HG03571 (cell line): ENCODE results near the gene DPP7.
A peak's percentile ranks its signal among the peaks of the same experiment; 100 is the strongest.

Experiments
- ATAC-seq: cut with Tn5 transposase; IDR thresholded peaks from one replicate; pipeline ENCODE4 v1.9.1; 2021; ENCODE audit not compliant: unreplicated experiment

Gene DPP7

GRCh38 chr9:137095664-137096517, 18.6 kb downstream of the DPP7 start:
- peak; percentile 54 for ATAC-seq

- no peak for ATAC-seq
These were observed 25.1 kb downstream of the DPP7 start for GRCh38 chr9:137089232-137089947.

- ATAC-seq, result no peak
These were observed 26.4 kb downstream of the DPP7 start for GRCh38 chr9:137088121-137088520.

GRCh38 chr9:137087409-137087925, 27.1 kb downstream of the DPP7 start:
- ATAC-seq, result peak; percentile 2

GRCh38 chr9:137086531-137087408, 27.8 kb downstream of the DPP7 start, which contains the start of gene MAN1B1:
TSS of gene MAN1B1 (plus strand) at chr9:137086985. CDS start at chr9:137087000, 15 bp downstream.
- peak; percentile 65 for ATAC-seq

GRCh38 chr9:137085920-137086530, 28.5 kb downstream of the DPP7 start:
- peak; percentile 7 for ATAC-seq

- no peak for ATAC-seq
These were observed 30.0 kb downstream of the DPP7 start for GRCh38 chr9:137084526-137084925.

- no peak for ATAC-seq
These were observed 31.0 kb downstream of the DPP7 start for GRCh38 chr9:137083394-137084004.

- ATAC-seq, result no peak
These were observed 31.6 kb downstream of the DPP7 start for GRCh38 chr9:137082925-137083290.

GRCh38 chr9:137082222-137082924, 32.2 kb downstream of the DPP7 start:
- no peak for ATAC-seq

GRCh38 chr9:137080260-137081122, 34.0 kb downstream of the DPP7 start:
- no peak for ATAC-seq

GRCh38 chr9:137079401-137079787, 35.1 kb downstream of the DPP7 start:
- ATAC-seq, result no peak

- no peak for ATAC-seq
These were observed 35.7 kb downstream of the DPP7 start for GRCh38 chr9:137078701-137079400.

- peak; percentile 24 for ATAC-seq
These were observed 36.5 kb downstream of the DPP7 start for GRCh38 chr9:137077758-137078693.

- peak; percentile 60 for ATAC-seq
These were observed 37.4 kb downstream of the DPP7 start, which contains the start of gene UAP1L1 for GRCh38 chr9:137077010-137077747. TSS of gene UAP1L1 (plus strand) at chr9:137077517. CDS start at chr9:137077533, 16 bp downstream.

GRCh38 chr9:137076636-137077009, 37.9 kb downstream of the DPP7 start:
- ATAC-seq, result no peak
